HFFc6 (cell line): ENCODE measurements around the gene TTC38. TPM values are rescaled to one million over a fixed set of nuclear protein-coding genes. Genes with fewer than 3 reads are reported as not detected.

Experiments
- DNase-seq: peaks from one replicate; pipeline ENCODE4 v3.0.0-alpha.2; 2018
- H3K27ac Mint-ChIP-seq: 2 replicates; pipeline ENCODE4 v1.8.0; 2020; ENCODE audit warnings: mild to moderate bottlenecking, mixed read lengths
- H3K27me3 Mint-ChIP-seq: 2 replicates; pipeline ENCODE4 v1.8.0; 2021; ENCODE audit warnings: mild to moderate bottlenecking, moderate library complexity, mixed read lengths; ENCODE audit not compliant: insufficient read depth
- H3K36me3 Mint-ChIP-seq: 2 replicates; pipeline ENCODE4 v1.8.0; 2021; ENCODE audit warnings: low read depth, mixed read lengths
- H3K4me1 Mint-ChIP-seq: 2 replicates; pipeline ENCODE4 v1.8.0; 2020; ENCODE audit warnings: low read depth, mixed read lengths
- H3K4me3 Mint-ChIP-seq: 2 replicates; pipeline ENCODE4 v1.8.0; 2020; ENCODE audit warnings: mild to moderate bottlenecking, moderate library complexity, mixed read lengths
- H3K9me3 Mint-ChIP-seq: 2 replicates; pipeline ENCODE4 v1.8.0; 2020; ENCODE audit warnings: mild to moderate bottlenecking, mixed read lengths
- CTCF ChIP-seq: fragments of 200-600 bp; sonication (generic); IDR thresholded peaks from 2 replicates; pipeline ENCODE4 v1.5.0; 2021; ENCODE audit warnings: antibody characterized with exemption, mild to moderate bottlenecking
- total RNA-seq, 6 experiments: library from RNA; stranded (reverse); fragmentation: NEBNext Ultra II Directional; extraction: Animal tissue kit (Norgen Biotek cat#: 25700); gene quantifications; 2 replicates in 1 of 6; 3 replicates in 5 of 6; pipeline ENCODE4 v1.2.3, GENCODE V29; 2021

The TTC38 gene
- total RNA-seq, 6 experiments from 2014 or later = 31.2 to 38.6 (median 36.6) TPM

- peak; percentile 78 for DNase-seq
- TF ChIP-seq CTCF = no peak
- peaks cover 19% of the 10 kb centered on the region for H3K4me1 Mint-ChIP-seq
Observed at GRCh38 chr22:46335201-46336118, 67.7 kb downstream of the TTC38 start, which contains the start of gene TRMU. TSS of gene TRMU (plus strand) at chr22:46335714. CDS start at chr22:46335765, 51 bp downstream.

GRCh38 chr22:46336119-46337078, 68.6 kb downstream of the TTC38 start:
- H3K27me3 Mint-ChIP-seq = peaks cover 6% of the 10 kb centered on the region; the same call in 1 of the 2 replicates
- DNase-seq = peak; percentile 28
- H3K36me3 Mint-ChIP-seq = peaks cover 25% of the 10 kb centered on the region; the same call in 1 of the 2 replicates
- no peaks in the 10 kb centered on the region for H3K9me3 Mint-ChIP-seq
- peak overlapping the region; percentile 83 for H3K27ac Mint-ChIP-seq
- H3K4me1 Mint-ChIP-seq = peaks cover 19% of the 10 kb centered on the region
- peak overlapping the region; percentile 97 for H3K4me3 Mint-ChIP-seq
- no peak for TF ChIP-seq CTCF

More at GRCh38 chr22:46335201-46336118, 67.7 kb downstream of the TTC38 start, which contains the start of gene TRMU:
- Mint-ChIP-seq H3K36me3 (peaks cover 20% of the 10 kb centered on the region; the same call in 1 of the 2 replicates), H3K27ac (peak within 1 kb of the TSS; percentile 93), H3K4me3 (peak within 1 kb of the TSS; percentile 97), H3K9me3 (no peaks in the 10 kb centered on the region), H3K27me3 (peaks cover 6% of the 10 kb centered on the region; the same call in 1 of the 2 replicates)

GRCh38 chr22:46337870-46338269, 70.1 kb downstream of the TTC38 start:
- Mint-ChIP-seq H3K27me3 (peaks cover 6% of the 10 kb centered on the region; the same call in 1 of the 2 replicates), H3K27ac (no peak overlapping the region), H3K9me3 (no peaks in the 10 kb centered on the region), H3K36me3 (peaks cover 25% of the 10 kb centered on the region; the same call in 1 of the 2 replicates), H3K4me1 (peaks cover 19% of the 10 kb centered on the region), H3K4me3 (0 out of 2 replicates have a peak overlapping the region, but pooled peaks have one; percentile 22)
- DNase-seq = no peak
- TF ChIP-seq CTCF = no peak

- H3K27ac Mint-ChIP-seq = no peak overlapping the region
- H3K4me3 Mint-ChIP-seq = no peak overlapping the region
- DNase-seq = no peak
Observed at GRCh38 chr22:46338636-46339035, 70.8 kb downstream of the TTC38 start.

More at GRCh38 chr22:46338636-46339035, 70.8 kb downstream of the TTC38 start:
- peaks cover 22% of the 10 kb centered on the region; the same call in 1 of the 2 replicates for H3K36me3 Mint-ChIP-seq
- TF ChIP-seq CTCF = no peak
- peaks cover 19% of the 10 kb centered on the region for H3K4me1 Mint-ChIP-seq
- H3K9me3 Mint-ChIP-seq = no peaks in the 10 kb centered on the region
- peaks cover 6% of the 10 kb centered on the region; the same call in 1 of the 2 replicates for H3K27me3 Mint-ChIP-seq
